Measurements from ENCODE around the gene HPS6.

Gene HPS6

DNA sequence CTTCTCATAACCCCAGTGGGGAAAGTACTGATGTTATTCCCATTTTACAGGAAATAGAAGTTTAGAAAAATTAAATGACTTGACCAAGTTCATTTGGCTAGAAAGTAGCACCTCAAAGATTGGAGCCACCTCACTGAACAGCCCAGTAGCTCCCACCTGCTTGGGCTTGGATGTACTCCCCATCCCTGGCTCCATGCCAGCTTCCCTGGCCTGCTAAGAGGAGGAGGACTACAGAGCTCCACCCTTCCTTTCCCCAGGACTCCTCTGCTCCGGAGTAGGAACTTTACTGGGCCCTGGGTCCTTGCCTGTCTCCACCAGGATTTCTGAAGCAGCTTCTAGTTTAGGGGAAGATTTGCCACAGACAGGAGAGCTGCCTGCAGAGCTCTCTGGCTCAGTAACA is 3.1 kb downstream of the HPS6 start:
- no peak for DNase-seq (ENCODE audit: low read depth in 2 of 2, low spot score in 1 of 2)

DNA sequence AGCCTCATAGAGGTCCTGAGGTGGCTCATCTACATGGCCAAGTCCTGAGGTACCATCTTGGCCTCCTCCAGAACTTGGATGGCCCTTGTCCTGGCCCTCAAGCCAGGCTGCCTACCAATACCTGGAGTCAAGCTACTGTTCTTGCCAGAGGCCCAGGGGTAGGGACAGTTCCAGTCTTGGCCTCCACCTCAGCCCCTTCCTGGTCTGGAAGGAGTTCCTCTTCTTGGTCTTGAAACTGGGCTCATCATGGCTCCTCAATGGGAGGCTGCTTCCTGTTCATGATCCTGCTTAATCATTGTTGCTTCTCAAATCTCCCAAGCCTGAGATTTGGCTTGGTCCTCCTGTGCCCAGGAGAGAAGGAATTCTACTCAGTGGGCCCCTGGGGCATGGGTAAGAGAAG is 3.9 kb downstream of the HPS6 start:
- DNase-seq (ENCODE audit: low read depth in 2 of 2, low spot score in 1 of 2): no peak

DNA sequence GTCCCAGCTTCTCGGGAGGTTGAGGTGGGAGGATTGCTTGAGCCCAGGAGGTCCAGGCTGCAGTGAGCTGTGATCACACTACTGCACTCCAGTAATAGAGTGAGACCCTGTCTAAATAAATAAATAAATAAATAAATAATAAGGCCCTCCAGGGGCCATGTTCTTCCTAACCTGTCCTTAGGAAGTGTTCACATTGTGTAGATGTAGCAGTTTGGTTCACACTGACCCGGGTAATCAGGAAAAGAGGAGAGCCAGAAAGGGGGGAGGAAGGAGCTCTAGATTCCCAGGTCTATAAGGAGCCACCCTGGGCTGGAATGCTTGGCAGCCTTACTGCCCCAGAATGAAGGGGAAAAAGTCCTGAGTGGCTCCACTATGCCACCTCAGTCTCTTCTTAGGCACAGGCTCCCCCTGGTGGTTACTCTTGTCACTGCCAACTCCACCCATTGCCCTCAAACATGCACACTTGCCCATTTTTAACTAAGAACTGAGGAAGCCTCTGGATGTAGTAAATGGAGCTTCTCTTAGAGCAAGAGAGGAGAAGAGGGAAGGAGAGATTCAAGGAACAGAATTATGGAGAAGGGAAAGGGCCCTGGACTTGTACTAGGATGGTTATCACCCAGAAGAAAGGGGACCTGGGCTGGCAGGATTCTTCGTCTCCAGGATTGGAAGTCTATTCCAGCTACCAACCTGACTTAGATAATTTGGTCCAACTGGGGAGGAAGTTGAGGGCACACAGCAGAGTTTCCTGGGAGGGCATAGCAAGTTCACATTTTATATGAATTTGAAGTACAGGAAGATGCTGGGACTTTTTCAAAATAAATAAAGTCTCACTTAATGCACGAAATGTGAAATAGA is 7.8 kb downstream of the HPS6 start:
- DNase-seq (ENCODE audit: low read depth in 2 of 2, low spot score in 1 of 2): peak; percentile 68 to 70

DNA sequence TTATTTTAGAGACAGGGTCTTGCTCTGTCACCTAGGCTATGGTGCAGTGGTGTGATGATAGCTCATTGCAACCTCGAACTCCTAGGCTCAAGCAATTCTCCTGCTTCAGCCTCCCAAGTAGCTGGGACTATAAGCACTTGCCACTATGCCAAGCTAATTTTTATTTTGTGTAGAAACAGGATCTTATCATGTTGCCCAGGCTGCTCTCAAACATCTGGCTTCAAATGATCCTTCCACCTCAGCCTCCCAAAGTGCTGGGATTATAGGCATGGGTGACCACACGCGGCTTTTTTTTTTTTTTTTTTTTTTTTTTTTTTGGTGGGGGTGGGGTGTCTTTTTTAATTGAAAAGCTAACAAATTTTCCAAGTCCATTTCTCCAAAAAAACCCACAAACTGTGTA is 18.4 kb downstream of the HPS6 start:
- no peak for DNase-seq (ENCODE audit: low read depth in 2 of 2, low spot score in 1 of 2)

DNA sequence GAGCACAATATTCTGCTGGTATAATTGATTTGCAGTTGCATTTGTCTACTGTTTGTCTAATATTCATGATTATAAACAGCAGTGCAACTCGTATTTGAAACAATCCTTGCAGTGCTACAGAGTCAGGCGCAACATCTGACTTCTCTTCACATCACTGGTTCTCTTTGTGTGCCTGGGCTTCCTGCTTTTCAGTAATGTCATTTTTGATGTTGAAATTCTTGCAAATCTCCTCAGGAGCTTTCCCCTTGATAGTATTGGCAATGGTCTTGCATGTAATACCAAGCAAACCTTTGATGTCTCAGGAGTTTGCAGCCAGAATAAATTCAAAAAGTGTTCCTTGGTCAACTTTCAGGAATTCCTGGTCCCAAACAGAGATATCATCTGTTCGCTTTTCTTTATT is 20.2 kb downstream of the HPS6 start:
- no peak for DNase-seq (ENCODE audit: low read depth in 2 of 2, low spot score in 1 of 2)

DNA sequence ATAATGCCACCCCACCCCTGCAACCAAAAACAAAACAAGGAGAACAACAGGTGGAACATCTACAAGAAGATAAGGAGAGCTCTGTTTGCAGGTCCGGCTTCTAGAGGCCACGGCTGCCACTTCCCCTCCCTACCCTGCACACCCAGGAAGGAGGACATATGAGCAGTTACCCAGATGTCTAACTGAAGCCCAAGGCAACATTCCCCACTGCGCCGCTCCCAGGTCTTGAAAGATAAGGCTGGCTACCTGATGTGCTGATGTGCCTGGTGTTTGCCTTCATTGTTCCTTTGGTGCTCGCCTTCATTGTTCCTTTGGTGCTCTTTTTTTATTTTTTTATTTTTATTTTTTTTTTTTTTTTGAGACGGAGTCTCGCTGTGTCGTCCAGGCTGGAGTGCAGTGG is 21.0 kb downstream of the HPS6 start:
- no peak for DNase-seq (ENCODE audit: low read depth in 2 of 2, low spot score in 1 of 2)

DNA sequence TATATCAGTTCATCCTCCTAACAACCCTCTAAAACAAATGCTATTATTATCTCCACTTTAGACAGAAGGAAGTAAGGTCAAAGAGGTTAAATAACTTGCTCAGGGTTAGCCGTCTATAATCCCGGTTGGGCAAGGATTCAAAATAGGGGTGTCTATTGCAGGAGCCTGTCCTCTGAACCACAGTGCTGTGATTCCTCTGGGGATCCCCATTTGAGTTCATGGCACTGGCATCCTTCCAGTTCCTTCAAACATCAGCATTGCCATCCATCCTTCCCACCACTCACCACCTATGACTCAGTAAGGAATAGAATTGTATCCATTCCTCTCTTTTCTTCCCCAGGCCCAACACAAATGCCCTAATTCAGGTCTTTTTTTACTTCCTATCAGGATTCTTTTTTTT is 25.6 kb downstream of the HPS6 start:
- DNase-seq (ENCODE audit: low read depth in 2 of 2, low spot score in 1 of 2): no peak

DNA sequence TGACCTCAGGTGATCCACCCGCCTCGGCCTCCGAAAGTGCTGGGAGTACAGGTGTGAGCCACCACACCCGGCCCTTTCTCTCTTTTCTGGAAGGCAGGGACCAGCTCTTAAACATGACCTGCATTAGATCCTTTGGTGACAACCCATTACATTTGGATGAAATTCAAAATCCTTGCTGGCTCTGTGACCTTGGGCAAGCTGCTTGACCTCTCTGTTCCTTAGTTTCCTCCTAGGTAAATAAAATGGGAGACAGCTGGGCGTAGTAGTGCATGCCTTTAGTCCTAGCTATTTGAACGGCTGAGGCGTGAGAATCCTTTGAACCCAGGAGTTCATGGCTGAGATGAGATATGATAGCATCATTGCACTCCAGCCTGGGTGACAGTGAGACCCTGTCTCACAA is 31.3 kb downstream of the HPS6 start:
- DNase-seq (ENCODE audit: low read depth in 2 of 2, low spot score in 1 of 2): no peak

DNA sequence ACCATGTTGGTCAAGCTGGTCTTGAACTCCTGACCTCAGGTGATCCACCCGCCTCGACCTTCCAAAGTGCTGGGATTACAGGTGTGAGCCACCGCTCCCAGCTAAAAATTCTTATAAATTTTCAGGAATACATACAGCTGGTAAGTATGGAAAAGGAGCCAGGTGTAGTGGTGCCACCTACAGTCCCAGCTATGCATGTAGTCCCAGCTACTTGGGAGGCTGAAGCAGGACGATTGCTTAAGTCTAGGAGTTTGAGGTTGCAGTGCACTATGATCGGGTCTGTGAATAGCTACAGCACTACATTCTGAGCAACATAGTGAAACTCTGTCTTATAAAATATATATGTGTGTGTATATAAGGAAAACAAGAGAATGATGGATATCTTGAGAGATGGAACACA is 36.0 kb downstream of the HPS6 start:
- no peak for DNase-seq (ENCODE audit: low read depth in 2 of 2, low spot score in 1 of 2)

DNA sequence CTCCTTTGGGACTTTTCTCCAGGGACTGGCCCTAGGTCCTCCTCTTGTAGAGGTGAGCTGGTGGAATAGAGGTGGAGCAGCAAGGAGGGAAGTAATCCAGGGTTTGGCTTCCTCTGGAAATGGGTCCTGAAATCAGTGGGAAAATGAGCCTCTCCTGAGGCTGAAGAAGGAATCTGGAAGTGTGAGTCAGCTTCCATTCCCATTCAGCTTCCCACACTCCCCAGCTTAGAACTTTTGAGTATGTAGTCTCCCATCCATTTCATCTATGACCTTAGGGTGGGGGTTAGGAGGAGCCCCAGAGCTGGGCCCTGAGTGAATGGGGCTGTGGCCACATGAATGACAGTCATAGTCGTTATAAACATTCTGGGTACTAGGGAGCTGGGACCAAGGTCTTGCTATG is 37.3 kb downstream of the HPS6 start:
- DNase-seq (ENCODE audit: low read depth in 2 of 2, low spot score in 1 of 2): no peak

DNA sequence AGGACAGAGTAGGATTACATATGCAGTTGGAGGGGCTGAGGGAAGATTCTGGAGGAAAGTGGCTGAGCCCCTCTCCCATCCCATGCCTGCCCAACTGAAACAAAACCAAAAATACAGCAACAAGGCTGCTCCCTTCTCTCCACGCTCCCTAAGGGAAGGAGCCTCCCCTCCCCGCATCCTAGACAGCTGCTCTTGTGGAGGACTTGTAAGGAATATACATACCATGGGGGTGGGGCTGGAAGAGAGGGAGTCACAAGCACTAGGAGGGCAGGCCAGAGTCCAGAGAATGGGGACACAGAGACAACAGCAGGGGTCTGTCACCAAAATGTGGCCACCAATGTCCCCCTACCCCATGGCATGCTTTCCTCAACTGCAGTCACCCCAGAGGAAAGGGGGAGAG is 41.8 kb downstream of the HPS6 start:
- no peak for DNase-seq (ENCODE audit: low read depth in 2 of 2, low spot score in 1 of 2)

DNA sequence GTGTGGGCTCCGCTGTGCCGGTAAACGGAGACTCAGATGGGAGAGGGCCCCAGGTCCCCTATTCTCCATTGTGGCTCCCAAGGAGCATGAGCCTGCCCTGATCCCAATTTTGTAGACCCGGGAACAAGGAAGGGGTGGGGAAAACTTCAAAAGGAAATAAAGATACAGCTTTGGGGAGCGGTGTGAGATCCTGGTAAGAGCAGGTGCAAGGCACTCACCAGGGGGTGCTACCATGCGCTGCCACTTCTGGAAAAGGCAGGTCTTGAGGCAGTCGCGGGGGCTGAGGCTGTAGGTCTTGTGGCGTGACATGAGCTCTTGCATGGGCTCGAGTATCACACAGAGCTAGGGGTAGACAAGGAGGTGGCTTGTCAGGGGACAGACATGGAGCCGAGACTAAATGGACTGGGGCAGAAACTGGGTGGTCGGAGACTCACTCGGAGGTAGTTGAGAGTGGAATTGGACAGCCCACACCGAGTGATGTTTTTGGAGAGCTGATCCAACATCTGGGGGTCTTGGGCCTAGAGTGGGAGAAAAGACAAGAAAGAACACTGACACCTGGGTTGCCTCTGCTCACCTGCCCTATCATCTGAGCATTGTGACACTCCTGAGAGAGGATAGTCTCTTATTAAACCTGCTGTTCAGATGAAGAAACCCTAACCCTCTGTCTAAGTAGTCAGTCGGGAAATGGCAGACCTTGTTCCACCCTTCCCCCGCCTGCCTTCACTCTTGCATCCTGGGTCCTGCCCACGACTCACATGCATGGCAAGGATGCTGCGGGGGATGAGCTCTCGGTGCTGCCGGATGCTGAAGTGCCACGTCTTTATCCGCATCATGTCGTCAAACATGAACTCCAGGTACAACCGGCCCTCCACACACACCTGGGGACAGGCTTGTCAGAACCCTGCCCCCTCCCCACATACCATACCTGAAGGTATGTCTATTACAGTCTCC is 44.3 kb downstream of the HPS6 start:
- DNase-seq (ENCODE audit: low read depth in 2 of 2, low spot score in 1 of 2): no peak

DNA sequence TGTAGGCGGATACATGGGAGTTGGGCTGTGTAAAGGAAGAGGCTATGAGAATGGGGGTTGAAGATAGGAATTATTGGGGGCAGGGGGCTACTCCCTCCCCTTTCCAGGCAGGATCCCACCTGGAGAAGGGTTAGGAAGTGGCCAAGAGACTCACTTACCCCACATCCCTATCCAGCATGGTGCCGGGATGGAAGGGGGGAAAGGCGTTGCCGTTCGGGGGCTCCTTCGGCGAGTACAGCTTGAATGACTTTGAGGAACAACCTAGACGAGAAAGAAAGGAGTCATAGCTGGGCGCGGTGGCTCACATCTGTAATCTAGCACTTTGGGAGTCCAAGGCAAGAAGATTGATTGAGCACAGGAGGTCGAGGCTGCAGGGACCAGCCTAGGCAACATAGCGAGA is 46.1 kb downstream of the HPS6 start:
- no peak for DNase-seq (ENCODE audit: low read depth in 2 of 2, low spot score in 1 of 2)

DNA sequence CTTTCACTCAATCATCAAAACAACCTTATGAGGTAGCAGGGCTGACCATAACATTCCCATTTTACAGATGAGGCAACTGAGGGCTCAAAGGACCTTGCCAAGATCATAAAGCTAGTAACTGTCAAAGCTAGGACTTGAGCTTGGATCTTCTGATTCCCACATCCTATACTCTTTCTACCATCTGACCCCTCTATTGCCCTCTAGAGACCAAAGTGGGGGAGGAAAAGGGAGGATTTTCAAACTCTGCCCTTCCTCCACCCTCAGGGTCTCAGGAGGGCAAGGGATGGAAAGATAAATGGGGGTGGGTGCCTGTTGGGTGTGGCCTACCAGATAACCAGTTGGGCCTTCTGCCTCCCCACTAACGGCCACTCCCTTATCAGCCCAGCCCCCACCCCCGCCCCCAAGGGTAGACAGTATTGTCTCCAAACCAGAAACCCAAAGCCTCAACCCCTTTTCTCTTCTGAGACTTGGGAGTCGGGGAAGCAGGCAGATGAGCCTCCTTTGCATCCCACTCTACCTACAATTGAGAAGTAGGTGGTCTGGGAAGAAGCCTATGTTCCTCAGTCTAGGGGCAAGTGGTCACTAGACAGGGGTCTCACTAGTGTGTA is 47.2 kb downstream of the HPS6 start:
- no peak for DNase-seq (ENCODE audit: low read depth in 2 of 2, low spot score in 1 of 2)

DNA sequence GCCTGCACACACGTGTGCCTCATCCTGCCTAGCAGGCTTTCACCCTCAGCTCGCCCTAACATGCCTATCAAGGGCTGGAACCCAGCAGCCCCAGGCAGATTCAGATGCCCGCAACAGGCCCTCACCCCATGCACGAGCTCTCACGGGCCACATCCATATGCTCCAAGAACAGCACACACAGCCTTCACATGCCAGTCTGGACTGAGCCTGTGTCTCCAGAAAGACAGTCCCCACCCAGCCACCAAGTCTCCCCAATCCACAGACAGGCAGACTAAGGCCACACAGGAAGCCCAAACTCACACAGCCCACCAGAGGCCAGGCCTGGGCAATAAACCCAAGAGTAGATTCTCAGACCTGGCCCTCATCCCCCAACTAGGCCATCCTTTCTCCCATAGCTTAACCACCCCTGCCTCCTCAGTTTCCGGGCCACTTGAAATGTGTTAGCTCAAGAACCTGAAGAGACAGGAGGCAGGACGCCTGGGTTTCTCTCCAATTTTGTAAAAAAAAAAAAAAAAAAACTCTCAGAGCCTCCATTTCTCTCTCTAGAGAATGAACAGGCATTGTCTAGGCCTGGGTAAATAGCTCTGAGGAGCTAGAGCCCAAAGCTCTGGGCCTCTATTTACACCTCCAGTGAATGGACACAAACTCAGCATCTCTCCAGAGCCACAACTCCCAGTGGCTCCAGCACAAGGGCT is 48.3 kb downstream of the HPS6 start:
- DNase-seq (ENCODE audit: low read depth in 2 of 2, low spot score in 1 of 2): no peak

DNA sequence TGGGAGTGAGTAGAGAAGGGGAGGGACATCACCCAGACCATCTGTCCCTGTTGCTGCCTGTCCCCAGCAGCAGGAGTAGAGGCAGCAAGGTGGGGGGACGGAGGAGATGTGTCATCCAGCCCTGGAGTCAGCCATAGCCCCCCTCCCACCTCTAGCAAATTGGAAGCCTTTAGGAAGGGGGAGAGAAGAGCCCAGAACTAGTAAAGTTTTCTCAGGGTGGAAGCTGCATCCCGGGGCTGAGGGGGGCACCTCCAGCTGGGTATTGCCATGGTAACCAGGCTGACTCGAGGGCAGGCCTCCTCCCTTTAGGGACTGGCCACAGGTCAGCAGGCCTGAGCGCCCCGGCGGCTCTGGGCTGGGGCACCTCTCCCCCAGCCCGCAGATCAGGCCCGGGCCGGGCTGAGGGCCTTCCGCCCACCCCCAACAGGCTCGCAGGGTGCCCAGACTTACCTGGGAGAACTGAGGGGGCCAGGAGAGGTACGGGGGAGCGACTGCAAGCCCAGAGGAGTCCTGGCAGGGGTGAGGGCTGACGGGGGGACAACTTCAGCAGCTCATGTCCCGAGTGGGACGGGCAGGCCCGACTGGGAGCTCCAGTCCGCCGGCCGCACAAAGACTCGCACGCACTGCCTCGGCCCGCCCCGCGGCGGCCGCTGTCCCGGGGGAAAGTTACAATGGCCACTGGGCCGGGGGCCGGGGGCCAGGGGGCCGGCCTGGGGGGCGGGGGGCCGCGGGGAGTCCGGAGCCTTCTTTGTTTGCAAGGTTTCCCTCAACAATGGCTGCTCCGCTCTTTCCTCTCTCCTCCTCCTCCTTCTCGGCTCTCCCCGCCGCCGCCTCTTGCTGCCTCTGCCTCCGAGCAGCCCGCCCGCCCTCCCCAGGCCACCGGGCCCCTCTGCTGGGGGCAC is 49.1 kb downstream of the HPS6 start:
- DNase-seq (ENCODE audit: low read depth in 2 of 2, low spot score in 1 of 2): no peak

DNA sequence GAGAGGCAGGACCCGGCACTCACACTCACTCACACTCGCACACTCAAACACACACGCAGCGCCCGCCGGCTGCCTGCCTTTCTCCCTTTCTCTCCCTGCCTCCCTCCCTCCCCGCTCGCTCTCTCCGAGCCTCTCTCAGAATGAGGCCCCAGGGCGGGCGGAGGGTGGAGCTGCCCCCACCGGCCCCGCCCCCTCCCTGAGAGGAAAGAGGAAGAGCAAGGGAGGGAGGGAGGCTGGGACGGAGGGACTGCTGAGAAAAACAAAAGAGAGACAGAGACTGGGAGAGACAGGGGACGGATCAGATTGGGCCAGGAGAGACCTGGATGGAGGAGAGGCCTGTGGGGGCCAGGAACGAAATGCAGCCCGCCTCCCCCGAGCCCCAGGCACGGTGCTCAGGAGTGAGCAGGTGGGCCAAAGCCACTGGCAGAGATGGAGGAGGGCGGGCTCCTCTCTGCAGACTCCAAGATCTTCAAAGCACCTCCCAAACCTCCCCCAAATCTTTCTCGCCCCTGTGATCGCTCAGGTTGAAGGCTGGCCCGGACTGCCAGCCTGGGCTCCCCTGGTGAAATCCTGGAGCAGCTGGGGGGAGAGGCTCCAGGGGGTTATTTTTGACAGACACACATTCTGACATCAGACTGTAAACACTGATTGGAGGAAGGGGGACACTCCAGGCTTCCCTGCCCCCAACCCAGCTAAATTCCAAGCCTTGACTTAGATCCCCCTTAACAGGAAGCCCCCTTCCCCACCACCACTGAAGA is 49.9 kb downstream of the HPS6 start:
- peak in 1 of 2 donors; percentile 73 for DNase-seq (ENCODE audit: low read depth in 2 of 2, low spot score in 1 of 2)

DNA sequence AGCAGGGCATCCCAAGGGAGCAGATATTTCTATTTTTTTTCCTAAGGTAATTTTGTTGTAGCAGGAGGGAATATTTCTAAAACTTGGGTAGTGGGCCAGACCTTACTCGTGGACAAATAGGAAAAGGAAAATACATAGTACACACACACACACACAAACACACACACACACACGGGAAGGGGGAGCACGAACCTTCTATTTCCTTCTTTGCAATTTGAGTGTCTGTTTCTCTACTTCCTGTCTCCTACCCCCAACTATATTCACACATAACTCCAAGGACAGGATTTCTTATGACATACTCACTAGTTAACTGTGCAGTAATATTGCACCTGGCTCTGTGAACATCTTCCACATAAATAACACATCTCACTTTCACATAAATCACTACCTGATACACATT is 50.6 kb downstream of the HPS6 start:
- DNase-seq (ENCODE audit: low read depth in 2 of 2, low spot score in 1 of 2): no peak

DNA sequence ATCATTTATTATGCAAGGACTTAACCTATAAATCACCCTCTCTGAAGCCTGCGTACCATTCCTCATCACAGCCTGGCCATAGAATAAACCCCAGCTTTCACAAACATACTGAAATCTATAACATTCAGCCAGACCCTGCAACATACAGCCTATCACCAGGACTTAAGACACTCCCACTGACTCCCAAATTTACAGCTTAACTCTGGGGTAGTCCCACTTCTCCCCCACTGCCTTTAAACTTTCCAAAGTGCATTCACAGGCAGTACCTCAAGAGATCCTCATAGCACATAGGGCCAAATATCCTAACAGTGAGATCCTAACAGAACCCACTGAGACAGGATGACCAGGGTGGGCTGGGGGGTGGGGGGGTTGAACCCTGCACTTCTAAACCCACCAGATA is 51.5 kb downstream of the HPS6 start:
- no peak for DNase-seq (ENCODE audit: low read depth in 2 of 2, low spot score in 1 of 2)

Data from stimulated activated CD8-positive, alpha-beta memory T cell treated with anti-CD3 and anti-CD28 coated beads, Interleukin-4, amount 100 ng/mL, for 1 hour (primary cell).